Measurements from ENCODE around the gene TBC1D22A. TPM values are rescaled to one million over a fixed set of nuclear protein-coding genes. Genes with fewer than 3 reads are reported as not detected.

Gene TBC1D22A
- total RNA-seq, 3 donors from 2014 or later: 19.0 to 23.6 (median 23.6) TPM

DNA sequence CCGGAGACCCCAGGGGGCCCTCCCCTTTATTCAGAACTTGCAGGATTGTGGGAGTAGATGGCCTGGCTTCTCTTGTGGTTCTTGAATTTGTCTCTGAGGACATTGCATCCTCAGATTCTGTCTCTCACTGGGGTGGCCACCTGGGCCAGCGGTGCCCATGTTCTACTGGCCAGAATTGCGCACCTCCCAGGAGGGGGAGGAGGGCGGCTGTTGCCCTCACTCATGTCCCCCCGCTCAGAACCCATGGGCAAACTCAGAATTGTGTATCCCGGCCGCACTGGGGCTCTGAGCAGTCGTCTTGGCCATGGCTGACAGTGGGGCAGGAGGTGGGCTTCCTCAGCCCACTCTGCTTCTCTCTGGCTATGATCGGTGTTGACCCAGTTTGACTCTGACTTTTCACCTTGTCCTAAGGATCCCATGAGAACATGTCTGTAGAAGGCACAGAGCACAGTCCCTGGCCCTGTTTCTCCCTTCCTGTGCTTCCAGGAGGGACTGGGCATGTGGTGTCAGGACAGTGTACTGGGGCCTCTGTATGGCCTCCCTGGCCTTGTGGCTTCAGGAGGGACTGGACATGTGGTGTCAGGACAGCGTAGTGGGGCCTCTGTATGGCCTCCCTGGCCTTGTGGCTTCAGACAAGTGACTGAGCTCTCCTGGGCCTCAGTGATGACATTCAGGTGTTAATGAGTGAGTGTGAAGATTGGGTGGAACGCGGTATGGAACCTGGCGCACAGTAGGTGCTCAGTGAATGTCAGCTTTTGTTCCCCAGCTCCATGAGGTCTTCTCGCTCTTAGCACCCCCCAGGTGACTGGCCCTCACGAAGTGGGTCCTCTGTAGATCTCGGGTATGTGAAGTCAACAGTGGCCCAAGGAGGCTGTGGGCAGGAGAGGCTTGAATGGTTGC, 99.3 kb downstream of the TBC1D22A start:
- H3K4me3 ChIP-seq: no peak overlapping the region
- H3K27ac ChIP-seq: no peak overlapping the region
- no peaks in the 10 kb centered on the region for H3K27me3 ChIP-seq
- intact Hi-C loops (cut with DNase I; ENCODE audit: low total_unique reads): no loop called here
- H3K36me3 ChIP-seq: no peaks in the 10 kb centered on the region
- H3K9me3 ChIP-seq: no peaks in the 10 kb centered on the region
- no peak for TF ChIP-seq POLR2A (IDR thresholded peaks at IDR 0.05)
- TF ChIP-seq, protein P1, sequence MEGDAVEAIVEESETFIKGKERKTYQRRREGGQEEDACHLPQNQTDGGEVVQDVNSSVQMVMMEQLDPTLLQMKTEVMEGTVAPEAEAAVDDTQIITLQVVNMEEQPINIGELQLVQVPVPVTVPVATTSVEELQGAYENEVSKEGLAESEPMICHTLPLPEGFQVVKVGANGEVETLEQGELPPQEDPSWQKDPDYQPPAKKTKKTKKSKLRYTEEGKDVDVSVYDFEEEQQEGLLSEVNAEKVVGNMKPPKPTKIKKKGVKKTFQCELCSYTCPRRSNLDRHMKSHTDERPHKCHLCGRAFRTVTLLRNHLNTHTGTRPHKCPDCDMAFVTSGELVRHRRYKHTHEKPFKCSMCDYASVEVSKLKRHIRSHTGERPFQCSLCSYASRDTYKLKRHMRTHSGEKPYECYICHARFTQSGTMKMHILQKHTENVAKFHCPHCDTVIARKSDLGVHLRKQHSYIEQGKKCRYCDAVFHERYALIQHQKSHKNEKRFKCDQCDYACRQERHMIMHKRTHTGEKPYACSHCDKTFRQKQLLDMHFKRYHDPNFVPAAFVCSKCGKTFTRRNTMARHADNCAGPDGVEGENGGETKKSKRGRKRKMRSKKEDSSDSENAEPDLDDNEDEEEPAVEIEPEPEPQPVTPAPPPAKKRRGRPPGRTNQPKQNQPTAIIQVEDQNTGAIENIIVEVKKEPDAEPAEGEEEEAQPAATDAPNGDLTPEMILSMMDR (IDR thresholded peaks at IDR 0.05): no peak
- TF ChIP-seq POLR2AphosphoS5 (IDR thresholded peaks at IDR 0.05): no peak
- H3K4me1 ChIP-seq: no peaks in the 10 kb centered on the region
- DNase-seq (ENCODE audit: low spot score in 2 of 2): no peak

DNA sequence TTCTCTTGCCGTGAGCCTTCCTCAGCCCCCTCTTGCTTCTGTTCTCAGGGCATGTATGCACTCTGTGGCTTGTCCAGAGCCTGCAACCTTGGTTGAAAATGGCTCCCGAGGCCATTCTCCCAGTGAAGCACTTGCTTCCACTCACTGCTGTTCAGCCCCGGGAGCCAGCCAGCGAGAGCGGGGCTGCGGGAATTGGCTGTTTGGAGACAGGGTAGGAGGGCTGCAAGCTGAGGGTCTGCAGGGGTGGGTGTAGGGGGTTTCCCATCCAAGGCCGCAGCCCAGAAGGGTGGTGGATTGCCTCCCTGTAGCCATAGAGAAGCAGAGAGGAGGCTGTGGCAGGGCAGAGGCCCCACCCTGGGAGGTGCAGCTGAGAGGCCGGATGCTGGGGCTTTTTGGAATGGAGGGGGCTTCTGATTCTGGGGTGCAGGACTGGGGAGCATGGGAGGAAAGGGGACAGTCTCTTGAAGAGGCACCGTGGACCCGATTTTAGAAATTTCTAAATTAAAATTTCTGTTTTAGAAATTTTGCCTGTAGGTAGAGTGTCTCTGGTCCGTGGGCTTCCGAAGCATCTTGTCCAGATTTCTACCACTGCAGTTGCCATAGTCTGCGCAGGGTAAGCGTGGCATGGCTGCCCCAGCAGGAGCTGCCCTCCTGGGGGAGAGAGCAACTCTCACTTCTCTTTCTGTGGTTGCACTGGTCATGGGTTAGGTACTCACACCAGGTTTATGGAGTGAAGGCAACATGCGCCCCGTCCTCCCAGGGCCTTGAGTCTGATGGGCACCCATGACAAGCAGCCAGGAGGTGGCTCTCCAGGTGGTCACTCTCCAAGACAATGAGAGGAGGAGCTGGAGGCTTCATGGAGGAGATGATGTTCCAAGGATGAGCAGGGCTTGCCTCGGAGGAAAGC, 100.2 kb downstream of the TBC1D22A start:
- intact Hi-C loops (cut with DNase I; ENCODE audit: low total_unique reads): no loop called here
- Histone ChIP-seq H3K9me3 (no peaks in the 10 kb centered on the region), H3K27ac (no peak overlapping the region), H3K4me1 (no peaks in the 10 kb centered on the region), H3K36me3 (no peaks in the 10 kb centered on the region), H3K27me3 (no peaks in the 10 kb centered on the region), H3K4me3 (no peak overlapping the region)
- DNase-seq (ENCODE audit: low spot score in 2 of 2): no peak
- TF ChIP-seq POLR2AphosphoS5 (IDR thresholded peaks at IDR 0.05) (no peak), POLR2A (IDR thresholded peaks at IDR 0.05) (no peak)
- TF ChIP-seq, protein P1 (IDR thresholded peaks at IDR 0.05): no peak

DNA sequence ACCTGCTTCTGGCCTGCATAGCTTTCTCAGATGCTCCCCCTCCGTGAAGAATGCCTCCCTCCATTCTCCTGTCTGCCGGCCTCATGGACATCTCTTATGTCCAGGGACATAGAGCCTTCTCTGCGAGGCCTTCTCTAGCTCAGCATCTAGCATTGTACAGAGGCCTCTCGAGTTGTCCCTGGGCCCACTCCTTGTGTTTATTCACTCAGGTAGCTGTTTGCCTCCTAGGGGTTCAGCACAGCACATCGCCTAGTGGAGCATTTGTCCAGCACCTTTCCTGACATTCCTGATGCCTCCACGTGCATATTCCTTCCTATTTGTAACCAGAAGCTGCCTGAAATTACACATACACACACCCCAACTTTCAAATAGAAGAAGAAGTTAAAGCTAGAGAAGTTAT, 101.3 kb downstream of the TBC1D22A start:
- no peaks in the 10 kb centered on the region for H3K27me3 ChIP-seq
- DNase-seq (ENCODE audit: low spot score in 2 of 2): no peak
- H3K4me3 ChIP-seq: no peak overlapping the region
- no peaks in the 10 kb centered on the region for H3K9me3 ChIP-seq
- TF ChIP-seq, protein P1 (IDR thresholded peaks at IDR 0.05): no peak
- TF ChIP-seq POLR2AphosphoS5 (IDR thresholded peaks at IDR 0.05) (no peak), POLR2A (IDR thresholded peaks at IDR 0.05) (no peak)
- no peaks in the 10 kb centered on the region for H3K36me3 ChIP-seq
- intact Hi-C loops (cut with DNase I; ENCODE audit: low total_unique reads): no loop called here
- no peaks in the 10 kb centered on the region for H3K4me1 ChIP-seq
- no peak overlapping the region for H3K27ac ChIP-seq

DNA sequence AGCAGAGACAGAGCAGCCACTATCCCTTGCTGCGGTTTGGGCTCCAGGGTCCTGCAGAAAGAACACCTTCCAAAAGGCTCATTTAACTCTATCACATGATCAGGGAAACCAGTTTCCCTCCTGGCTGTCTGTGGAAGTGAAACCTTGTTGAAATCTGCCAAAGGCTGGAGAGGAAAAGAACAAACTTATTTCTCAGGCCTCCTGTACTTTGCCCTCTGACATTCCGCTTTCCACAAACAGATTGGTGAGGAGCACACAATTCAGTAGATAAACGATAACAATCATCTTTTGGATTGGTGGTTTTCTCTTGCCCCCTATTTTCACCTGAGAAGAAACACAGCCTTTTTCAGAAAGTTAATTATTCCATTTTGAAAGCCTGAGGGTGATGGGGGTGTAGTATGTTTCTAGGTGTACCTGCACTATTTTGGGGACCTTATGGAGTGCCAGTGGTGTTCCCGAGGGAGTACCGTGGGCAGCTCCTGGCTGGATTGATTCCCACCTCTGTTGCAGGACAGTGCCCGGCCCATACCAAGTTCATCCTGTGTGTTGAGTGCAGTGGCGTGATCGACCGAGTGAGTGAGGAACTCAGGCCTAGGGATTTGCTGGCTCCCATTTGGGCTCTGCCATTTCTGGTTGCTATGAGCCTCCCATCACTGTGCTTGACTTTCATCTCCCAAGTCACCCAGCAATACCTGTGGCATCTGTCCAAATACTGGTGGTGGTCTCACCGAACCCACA, 102.0 kb downstream of the TBC1D22A start:
- TF ChIP-seq POLR2AphosphoS5 (IDR thresholded peaks at IDR 0.05) (no peak), POLR2A (IDR thresholded peaks at IDR 0.05) (no peak)
- no peaks in the 10 kb centered on the region for H3K27me3 ChIP-seq
- no peak overlapping the region for H3K4me3 ChIP-seq
- H3K36me3 ChIP-seq: no peaks in the 10 kb centered on the region
- H3K9me3 ChIP-seq: no peaks in the 10 kb centered on the region
- H3K27ac ChIP-seq: no peak overlapping the region
- intact Hi-C loops (cut with DNase I; ENCODE audit: low total_unique reads): no loop called here
- no peak for DNase-seq (ENCODE audit: low spot score in 2 of 2)
- no peaks in the 10 kb centered on the region for H3K4me1 ChIP-seq

DNA sequence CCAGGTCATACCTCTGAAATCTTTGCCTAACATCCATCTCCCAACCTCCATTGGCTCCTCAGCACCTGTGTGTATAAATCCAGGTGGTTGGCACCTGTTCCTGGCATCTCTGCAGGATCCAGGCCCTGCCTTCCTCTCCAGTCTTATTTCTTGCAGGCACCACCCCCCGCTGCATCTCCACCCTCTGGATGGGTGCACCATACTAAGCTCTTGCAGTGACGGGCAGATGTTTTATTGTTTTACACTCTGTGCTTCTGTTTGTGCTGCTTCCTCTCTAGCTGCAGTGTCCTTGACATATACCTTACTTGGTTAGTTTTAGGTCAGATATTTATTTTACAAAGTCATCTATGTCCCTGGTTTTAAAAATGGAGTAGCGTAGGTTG, 102.6 kb downstream of the TBC1D22A start:
- DNase-seq (ENCODE audit: low spot score in 2 of 2): no peak
- Histone ChIP-seq H3K4me3 (no peak overlapping the region), H3K27me3 (no peaks in the 10 kb centered on the region), H3K9me3 (no peaks in the 10 kb centered on the region), H3K27ac (no peak overlapping the region), H3K36me3 (no peaks in the 10 kb centered on the region), H3K4me1 (no peaks in the 10 kb centered on the region)
- intact Hi-C loops (cut with DNase I; ENCODE audit: low total_unique reads): no loop called here
- TF ChIP-seq POLR2A (IDR thresholded peaks at IDR 0.05) (no peak), POLR2AphosphoS5 (IDR thresholded peaks at IDR 0.05) (no peak)
- TF ChIP-seq, protein P1 (IDR thresholded peaks at IDR 0.05): no peak
